Fibroblast of lung (primary cell): ENCODE data around the gene GADL1. TPM values are rescaled to one million over a fixed set of nuclear protein-coding genes. Genes with fewer than 3 reads are reported as not detected.
A peak's percentile ranks its signal among the peaks of the same experiment; 100 is the strongest.

Source experiments
- DNase-seq, 2 donors: peaks; one replicate each; pipeline versions ENCODE4 v3.0.0 to v3.0.0-alpha.2; 2010; ENCODE audit warnings: low read depth in 2 of 2
- H2AFZ ChIP-seq: 2 replicates; pipeline ENCODE4 v1.5.1; 2012; ENCODE audit warnings: low read length, control low read depth, inconsistent platforms
- H3K27ac ChIP-seq: 2 replicates; pipeline ENCODE4 v1.5.1; 2011; ENCODE audit warnings: low read length, control low read depth; ENCODE audit not compliant: insufficient read depth
- H3K27me3 ChIP-seq: 2 replicates; pipeline ENCODE4 v1.5.1; 2011; ENCODE audit warnings: mild to moderate bottlenecking, low read length; ENCODE audit not compliant: control insufficient read depth, insufficient read depth
- H3K36me3 ChIP-seq: 2 replicates; pipeline ENCODE4 v1.5.1; 2011; ENCODE audit warnings: low read length; ENCODE audit not compliant: control insufficient read depth, insufficient read depth
- H3K4me1 ChIP-seq: 2 replicates; pipeline ENCODE4 v1.5.1; 2011; ENCODE audit warnings: low read length; ENCODE audit not compliant: control insufficient read depth, insufficient read depth; ENCODE audit errors: extremely low read depth
- H3K4me2 ChIP-seq: 2 replicates; pipeline ENCODE4 v1.5.1; 2011; ENCODE audit warnings: low read length, control low read depth; ENCODE audit not compliant: insufficient read depth; ENCODE audit errors: extremely low read depth
- H3K4me3 ChIP-seq, 4 experiments: fragments of 200-600 bp in 1 of 4; sonication (generic) in 1 of 4; replicated peaks in 1 of 4; 2 replicates each; pipeline ENCODE4 v1.5.1; 2011 to 2016; ENCODE audit warnings: low read length in 4 of 4, low read depth in 3 of 4, mild to moderate bottlenecking in 3 of 4, control low read depth in 2 of 4, inconsistent platforms in 1 of 4, mixed read lengths in 1 of 4; ENCODE audit not compliant: insufficient read depth in 1 of 4; ENCODE audit errors: control extremely low read depth in 1 of 4
- H3K79me2 ChIP-seq: 2 replicates; pipeline ENCODE4 v1.5.1; 2012; ENCODE audit warnings: mild to moderate bottlenecking, low read length, inconsistent platforms; ENCODE audit not compliant: control insufficient read depth, insufficient read depth
- H3K9ac ChIP-seq: 2 replicates; pipeline ENCODE4 v1.5.1; 2011; ENCODE audit warnings: mild to moderate bottlenecking, low read length, control low read depth; ENCODE audit not compliant: insufficient read depth
- H3K9me3 ChIP-seq: 2 replicates; pipeline ENCODE4 v1.5.1; 2012; ENCODE audit warnings: low read depth, low read length; ENCODE audit not compliant: control insufficient read depth, insufficient read depth
- H4K20me1 ChIP-seq: 2 replicates; pipeline ENCODE4 v1.5.1; 2011; ENCODE audit warnings: low read length; ENCODE audit not compliant: control insufficient read depth, insufficient read depth; ENCODE audit errors: extremely low read depth
- EZH2 ChIP-seq: IDR thresholded peaks from 2 replicates; pipeline ENCODE4 v1.5.1; 2012; ENCODE audit warnings: low read length, control low read depth, mild to moderate bottlenecking; ENCODE audit errors: missing control alignments
- polyA plus RNA-seq, 2 donors: library from polyadenylated mRNA; depleted of rRNA in 1 of 2; stranded (reverse) in 1 of 2; unstranded in 1 of 2; fragments of >200 nt; gene quantifications; 2 replicates each; pipeline ENCODE4 v1.2.1, GENCODE V29; 2011 to 2012; ENCODE audit warnings: missing spikeins in 1 of 2
- total RNA-seq: library from RNA; depleted of rRNA; stranded (reverse); fragments of >200 nt; gene quantifications from 2 replicates; pipeline ENCODE4 v1.2.1, GENCODE V29; 2014
- TF ChIP-seq, protein P1 (sequence below), 2 donors: IDR thresholded peaks in 1 of 2; conservative IDR thresholded peaks in 1 of 2; 1 replicate in 1 of 2; 2 replicates in 1 of 2; pipeline ENCODE4 v1.5.1; 2011 to 2012; ENCODE audit warnings: low read length in 2 of 2, control low read depth in 1 of 2, inconsistent platforms in 1 of 2, low read depth in 1 of 2, mild to moderate bottlenecking in 1 of 2

GADL1 gene
- total and polyA plus RNA-seq, 2 donors (not counting 1 experiment from before 2014, with no cell fraction given): 0.18 to 3.6 TPM

GRCh38 chr3:30686176-30686575 is 208.3 kb downstream of the GADL1 start:
- Histone ChIP-seq H3K27ac (no peak overlapping the region), H3K79me2 (peaks cover 9% of the 10 kb centered on the region), H3K27me3 (no peaks in the 10 kb centered on the region)

DNA sequence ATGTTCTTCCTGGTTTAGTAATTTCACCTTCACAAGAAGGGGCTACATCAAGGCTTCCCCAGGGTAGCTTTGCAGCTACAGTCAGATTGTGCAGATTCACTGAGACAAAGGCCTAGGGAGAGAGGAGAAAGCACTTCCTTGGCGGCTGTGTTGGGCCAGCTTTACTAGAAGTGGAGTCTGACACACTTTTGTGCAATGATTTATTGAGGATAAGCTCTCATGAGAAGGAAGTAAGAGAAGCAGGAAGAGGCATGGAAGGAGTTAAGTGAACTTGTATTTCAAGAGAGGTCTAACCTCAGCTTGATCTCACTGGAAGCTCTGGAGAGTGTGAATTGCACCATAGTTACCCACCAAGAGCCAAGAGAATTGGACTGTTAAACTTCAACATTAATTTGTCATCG is 209.2 kb downstream of the GADL1 start:
- no peak overlapping the region for H3K9ac ChIP-seq
- peaks cover 9% of the 10 kb centered on the region for H3K79me2 ChIP-seq
- H3K36me3 ChIP-seq: peaks cover 3% of the 10 kb centered on the region
- H3K9me3 ChIP-seq: no peaks in the 10 kb centered on the region
- H4K20me1 ChIP-seq: no peaks in the 10 kb centered on the region
- H2AFZ ChIP-seq: no peak overlapping the region
- peaks cover 35% of the 10 kb centered on the region for H3K4me1 ChIP-seq
- no peak for DNase-seq
- H3K27ac ChIP-seq: no peak overlapping the region
- TF ChIP-seq EZH2: no peak
- TF ChIP-seq, protein P1, sequence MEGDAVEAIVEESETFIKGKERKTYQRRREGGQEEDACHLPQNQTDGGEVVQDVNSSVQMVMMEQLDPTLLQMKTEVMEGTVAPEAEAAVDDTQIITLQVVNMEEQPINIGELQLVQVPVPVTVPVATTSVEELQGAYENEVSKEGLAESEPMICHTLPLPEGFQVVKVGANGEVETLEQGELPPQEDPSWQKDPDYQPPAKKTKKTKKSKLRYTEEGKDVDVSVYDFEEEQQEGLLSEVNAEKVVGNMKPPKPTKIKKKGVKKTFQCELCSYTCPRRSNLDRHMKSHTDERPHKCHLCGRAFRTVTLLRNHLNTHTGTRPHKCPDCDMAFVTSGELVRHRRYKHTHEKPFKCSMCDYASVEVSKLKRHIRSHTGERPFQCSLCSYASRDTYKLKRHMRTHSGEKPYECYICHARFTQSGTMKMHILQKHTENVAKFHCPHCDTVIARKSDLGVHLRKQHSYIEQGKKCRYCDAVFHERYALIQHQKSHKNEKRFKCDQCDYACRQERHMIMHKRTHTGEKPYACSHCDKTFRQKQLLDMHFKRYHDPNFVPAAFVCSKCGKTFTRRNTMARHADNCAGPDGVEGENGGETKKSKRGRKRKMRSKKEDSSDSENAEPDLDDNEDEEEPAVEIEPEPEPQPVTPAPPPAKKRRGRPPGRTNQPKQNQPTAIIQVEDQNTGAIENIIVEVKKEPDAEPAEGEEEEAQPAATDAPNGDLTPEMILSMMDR (conservative IDR thresholded peaks at IDR 0.05 in 1 of 2, IDR thresholded peaks at IDR 0.05 in 1 of 2; ENCODE audit: low read depth in 1 of 2, low read length in 2 of 2): no peak
- H3K27me3 ChIP-seq: no peaks in the 10 kb centered on the region
- H3K4me3 ChIP-seq: no peak overlapping the region
- no peak overlapping the region for H3K4me2 ChIP-seq

More at GRCh38 chr3:30686176-30686575, 208.3 kb downstream of the GADL1 start:
- no peaks in the 10 kb centered on the region for H3K9me3 ChIP-seq
- H3K4me3 ChIP-seq: no peak overlapping the region
- H3K9ac ChIP-seq: no peak overlapping the region
- DNase-seq: peak in 1 of 2 donors; percentile 57
- no peak for TF ChIP-seq EZH2
- TF ChIP-seq, protein P1 (conservative IDR thresholded peaks at IDR 0.05 in 1 of 2, IDR thresholded peaks at IDR 0.05 in 1 of 2; ENCODE audit: low read depth in 1 of 2, low read length in 2 of 2): no peak
- no peak overlapping the region for H2AFZ ChIP-seq
- H3K4me1 ChIP-seq: peaks cover 31% of the 10 kb centered on the region
- H3K36me3 ChIP-seq: peaks cover 5% of the 10 kb centered on the region
- H3K4me2 ChIP-seq: no peak overlapping the region
- H4K20me1 ChIP-seq: no peaks in the 10 kb centered on the region

- TF ChIP-seq, protein P1 (conservative IDR thresholded peaks at IDR 0.05 in 1 of 2, IDR thresholded peaks at IDR 0.05 in 1 of 2; ENCODE audit: low read depth in 1 of 2, low read length in 2 of 2): no peak
- no peak for TF ChIP-seq EZH2
- Histone ChIP-seq H3K79me2 (peaks cover 11% of the 10 kb centered on the region), H3K4me3 (no peak overlapping the region), H3K27me3 (no peaks in the 10 kb centered on the region), H3K4me1 (peaks cover 35% of the 10 kb centered on the region), H3K36me3 (peaks cover 3% of the 10 kb centered on the region), H2AFZ (no peak overlapping the region), H3K9me3 (no peaks in the 10 kb centered on the region), H3K27ac (no peak overlapping the region), H3K9ac (no peak overlapping the region), H3K4me2 (no peak overlapping the region), H4K20me1 (no peaks in the 10 kb centered on the region)
- DNase-seq: no peak
These were observed 210.1 kb downstream of the GADL1 start for GRCh38 chr3:30684356-30684755.
